BLaER1 (cell line): ENCODE measurements around the gene KCNJ12.
A peak's percentile ranks its signal among the peaks of the same experiment; 100 is the strongest.
"Not testable (repeated sequence)": the region's sequence is repeated elsewhere in the genome, so short reads cannot be mapped to it uniquely, and the experiment has no call there.

ENCODE experiments used
- H3K27ac ChIP-seq: shearing (Covaris generic); formaldehyde crosslinking; 2 replicates; pipeline ENCODE4 v1.8.1; 2022
- H3K27me3 ChIP-seq: shearing (Covaris generic); formaldehyde crosslinking; 2 replicates; pipeline ENCODE4 v1.8.1; 2022
- H3K36me3 ChIP-seq: shearing (Covaris generic); formaldehyde crosslinking; 2 replicates; pipeline ENCODE4 v1.8.1; 2022
- H3K4me1 ChIP-seq: shearing (Covaris generic); formaldehyde crosslinking; 2 replicates; pipeline ENCODE4 v1.8.1; 2022
- H3K4me2 ChIP-seq: shearing (Covaris generic); formaldehyde crosslinking; 2 replicates; pipeline ENCODE4 v1.8.1; 2022
- H3K4me3 ChIP-seq: shearing (Covaris generic); formaldehyde crosslinking; 2 replicates; pipeline ENCODE4 v1.8.1; 2022
- H3K9ac ChIP-seq: shearing (Covaris generic); formaldehyde crosslinking; 2 replicates; pipeline ENCODE4 v1.8.1; 2022
- H3K9me3 ChIP-seq: shearing (Covaris generic); formaldehyde crosslinking; 2 replicates; pipeline ENCODE4 v1.8.1; 2022
- H4K20me1 ChIP-seq: shearing (Covaris generic); formaldehyde crosslinking; 2 replicates; pipeline ENCODE4 v1.8.1; 2022
- Cebpa-rat ChIP-seq: shearing (Covaris generic); IDR thresholded peaks from 2 replicates; pipeline ENCODE4 v1.8.1; 2022

Gene KCNJ12

GRCh38 chr17:21376081-21376758, at the start of gene KCNJ12:
KCNJ12 (plus strand) TSS chr17:21376357; CDS start chr17:21415343, 38,986 bp downstream.
- peaks cover 31% of the 10 kb centered on the region for H3K36me3 ChIP-seq
- H3K27ac ChIP-seq: peak within 1 kb of the TSS; percentile 92
- peaks cover 8% of the 10 kb centered on the region; the same call in 1 of the 2 replicates for H3K27me3 ChIP-seq
- no peaks in the 10 kb centered on the region for H3K9me3 ChIP-seq
- H4K20me1 ChIP-seq: peaks cover 41% of the 10 kb centered on the region
- H3K9ac ChIP-seq: peak within 1 kb of the TSS; percentile 92
- peak within 1 kb of the TSS; percentile 96 for H3K4me2 ChIP-seq
- H3K4me1 ChIP-seq: peaks cover 82% of the 10 kb centered on the region
- H3K4me3 ChIP-seq: peak within 1 kb of the TSS; percentile 93
- TF ChIP-seq Cebpa-rat: no peak

GRCh38 chr17:21327921-21328320, 48.2 kb upstream of the KCNJ12 start:
- not testable (repeated sequence) for H3K4me2 ChIP-seq

GRCh38 chr17:21328778-21329177, 47.4 kb upstream of the KCNJ12 start:
- H3K36me3 ChIP-seq, H3K4me3 ChIP-seq, H3K4me2 ChIP-seq, H4K20me1 ChIP-seq, H3K9me3 ChIP-seq, H3K9ac ChIP-seq, H3K27ac ChIP-seq: not testable (repeated sequence)
- peaks cover 10% of the 10 kb centered on the region; the same call in 1 of the 2 replicates for H3K27me3 ChIP-seq
- peaks cover 25% of the 10 kb centered on the region for H3K4me1 ChIP-seq

More at GRCh38 chr17:21327921-21328320, 48.2 kb upstream of the KCNJ12 start:
- H3K4me3 ChIP-seq, H3K36me3 ChIP-seq, H3K9me3 ChIP-seq, H3K27ac ChIP-seq, H4K20me1 ChIP-seq, H3K9ac ChIP-seq: not testable (repeated sequence)
- peaks cover 32% of the 10 kb centered on the region for H3K4me1 ChIP-seq
- peaks cover 15% of the 10 kb centered on the region; the same call in 1 of the 2 replicates for H3K27me3 ChIP-seq

GRCh38 chr17:21330436-21331160, 45.6 kb upstream of the KCNJ12 start:
- Histone ChIP-seq H3K9me3 (peaks cover 4% of the 10 kb centered on the region; the same call in 1 of the 2 replicates), H3K27me3 (no peaks in the 10 kb centered on the region), H3K9ac (no peak overlapping the region), H3K4me3 (no peak overlapping the region), H3K36me3 (no peaks in the 10 kb centered on the region), H3K27ac (no peak overlapping the region), H3K4me2 (no peak overlapping the region), H4K20me1 (no peaks in the 10 kb centered on the region), H3K4me1 (peaks cover 7% of the 10 kb centered on the region)
- no peak for TF ChIP-seq Cebpa-rat

GRCh38 chr17:21336541-21337294, 39.4 kb upstream of the KCNJ12 start:
- H3K36me3 ChIP-seq: not testable (repeated sequence)
- H3K4me2 ChIP-seq: 0 out of 2 replicates have a peak overlapping the region, but pooled peaks have one; percentile 78

GRCh38 chr17:21337981-21338625, 38.1 kb upstream of the KCNJ12 start:
- not testable (repeated sequence) for H4K20me1 ChIP-seq, H3K9ac ChIP-seq, H3K27me3 ChIP-seq, H3K36me3 ChIP-seq, H3K9me3 ChIP-seq, H3K4me3 ChIP-seq
- H3K4me1 ChIP-seq: peaks cover 51% of the 10 kb centered on the region
- H3K27ac ChIP-seq: peak overlapping the region; percentile 63
- H3K4me2 ChIP-seq: peak overlapping the region; percentile 78

More at GRCh38 chr17:21336541-21337294, 39.4 kb upstream of the KCNJ12 start:
- H3K27me3 ChIP-seq, H4K20me1 ChIP-seq, H3K9ac ChIP-seq, H3K4me3 ChIP-seq, H3K9me3 ChIP-seq, H3K27ac ChIP-seq: not testable (repeated sequence)
- peaks cover 44% of the 10 kb centered on the region for H3K4me1 ChIP-seq

- Histone ChIP-seq H3K9ac (peak overlapping the region; percentile 50; the same call in 1 of the 2 replicates), H3K36me3 (no peaks in the 10 kb centered on the region), H4K20me1 (no peaks in the 10 kb centered on the region), H3K9me3 (no peaks in the 10 kb centered on the region), H3K4me3 (no peak overlapping the region), H3K27ac (peak overlapping the region; percentile 41), H3K27me3 (no peaks in the 10 kb centered on the region), H3K4me1 (peaks cover 59% of the 10 kb centered on the region), H3K4me2 (peak overlapping the region; percentile 78)
- TF ChIP-seq Cebpa-rat: no peak
Measured at GRCh38 chr17:21339011-21339410, 37.1 kb upstream of the KCNJ12 start.

- H3K36me3 ChIP-seq, H3K27me3 ChIP-seq, H3K9me3 ChIP-seq, H4K20me1 ChIP-seq, H3K4me3 ChIP-seq, H3K9ac ChIP-seq, H3K27ac ChIP-seq: not testable (repeated sequence)
- H3K4me1 ChIP-seq: peaks cover 63% of the 10 kb centered on the region
- peak overlapping the region; percentile 78 for H3K4me2 ChIP-seq
Measured at GRCh38 chr17:21339571-21339970, 36.6 kb upstream of the KCNJ12 start.

GRCh38 chr17:21340407-21340806, 35.8 kb upstream of the KCNJ12 start:
- H3K9ac ChIP-seq, H4K20me1 ChIP-seq, H3K27me3 ChIP-seq, H3K36me3 ChIP-seq, H3K9me3 ChIP-seq, H3K4me3 ChIP-seq, H3K27ac ChIP-seq: not testable (repeated sequence)
- H3K4me1 ChIP-seq: peaks cover 71% of the 10 kb centered on the region
- H3K4me2 ChIP-seq: peak overlapping the region; percentile 22; the same call in 1 of the 2 replicates

- H3K4me3 ChIP-seq, H4K20me1 ChIP-seq, H3K36me3 ChIP-seq, H3K27me3 ChIP-seq, H3K27ac ChIP-seq, H3K9me3 ChIP-seq, H3K9ac ChIP-seq, H3K4me2 ChIP-seq: not testable (repeated sequence)
- H3K4me1 ChIP-seq: peaks cover 74% of the 10 kb centered on the region
Measured at GRCh38 chr17:21341279-21341678, 34.9 kb upstream of the KCNJ12 start.

GRCh38 chr17:21341925-21342540, 34.1 kb upstream of the KCNJ12 start:
- peaks cover 78% of the 10 kb centered on the region for H3K4me1 ChIP-seq
- not testable (repeated sequence) for H3K9ac ChIP-seq, H4K20me1 ChIP-seq, H3K9me3 ChIP-seq, H3K4me3 ChIP-seq, H3K27me3 ChIP-seq, H3K36me3 ChIP-seq
- H3K4me2 ChIP-seq: peak overlapping the region; percentile 25; the same call in 1 of the 2 replicates
- H3K27ac ChIP-seq: 0 out of 2 replicates have a peak overlapping the region, but pooled peaks have one; percentile 35

GRCh38 chr17:21343061-21343949, 32.9 kb upstream of the KCNJ12 start:
- H3K27ac ChIP-seq: peak overlapping the region; percentile 26; the same call in 1 of the 2 replicates
- not testable (repeated sequence) for H3K27me3 ChIP-seq, H3K9ac ChIP-seq, H4K20me1 ChIP-seq, H3K36me3 ChIP-seq, H3K4me3 ChIP-seq, H3K9me3 ChIP-seq
- peak overlapping the region; percentile 53 for H3K4me2 ChIP-seq
- peaks cover 72% of the 10 kb centered on the region for H3K4me1 ChIP-seq
